Vagina (tissue), 2 donors: ENCODE measurements around the gene ADAMTS9. TPM values are rescaled to one million over a fixed set of nuclear protein-coding genes. Genes with fewer than 3 reads are reported as not detected.
A peak's percentile ranks its signal among the peaks of the same experiment; 100 is the strongest.

ENCODE experiments used
- DNase-seq, 2 donors: peaks; one replicate each; pipeline ENCODE4 v3.0.0-alpha.2; 2017; ENCODE audit errors: extremely low spot score in 2 of 2
- H3K27ac ChIP-seq: fragments of 200-600 bp; sonication (generic); one replicate; pipeline ENCODE4 v1.5.1; 2019
- H3K27me3 ChIP-seq: fragments of 200-600 bp; sonication (generic); one replicate; pipeline ENCODE4 v1.5.1; 2019
- H3K36me3 ChIP-seq, 2 donors: fragments of 200-600 bp; sonication (generic); one replicate each; pipeline ENCODE4 v1.5.1; 2017 to 2019
- H3K4me1 ChIP-seq: fragments of 200-600 bp; sonication (generic); one replicate; pipeline ENCODE4 v1.5.1; 2019
- H3K4me3 ChIP-seq, 2 donors: fragments of 200-600 bp; sonication (generic); 1 replicate in 1 of 2; 2 replicates in 1 of 2; pipeline ENCODE4 v1.5.1; 2016 to 2019
- H3K9me3 ChIP-seq: fragments of 200-600 bp; sonication (generic); one replicate; pipeline ENCODE4 v1.5.1; 2019
- POLR2A ChIP-seq, 2 donors: fragments of 450-650 bp; IDR thresholded peaks; one replicate each; pipeline ENCODE4 v1.6.1; 2017; ENCODE audit warnings: antibody characterized with exemption in 2 of 2, mild to moderate bottlenecking in 2 of 2, moderate library complexity in 2 of 2
- POLR2AphosphoS5 ChIP-seq, 2 donors: sonication (generic); formaldehyde crosslinking; IDR thresholded peaks; one replicate each; pipeline ENCODE4 v1.9.0; 2017; ENCODE audit warnings: antibody characterized with exemption in 2 of 2, mild to moderate bottlenecking in 2 of 2, low read depth in 1 of 2; ENCODE audit not compliant: insufficient read depth in 1 of 2
- intact Hi-C: fragments of 100-400 bp; cut with DNase I; formaldehyde crosslinking; loops from one replicate; pipeline ENCODE4 v1.15.1; 2023
- total RNA-seq: library from RNA; depleted of rRNA; stranded (reverse); fragments of >200 nt; gene quantifications from one replicate; pipeline ENCODE4 v1.2.3, GENCODE V29; 2016
- TF ChIP-seq, protein P1 (sequence below), 3 experiments: fragments of 450-650 bp in 2 of 3; fragments of 200-600 bp in 1 of 3; sonication (generic) in 1 of 3; IDR thresholded peaks; one replicate each; pipeline ENCODE4 v1.5.1; 2017 to 2019; ENCODE audit warnings: antibody characterized with exemption in 3 of 3, mild to moderate bottlenecking in 2 of 3, moderate library complexity in 2 of 3

Gene ADAMTS9
- total RNA-seq, 1 donor from 2014 or later: 118 TPM

GRCh38 chr3:64595253-64595694 is 92.5 kb downstream of the ADAMTS9 start:
- peak in 1 of 2 donors; percentile 64 for TF ChIP-seq POLR2AphosphoS5 (IDR thresholded peaks at IDR 0.05; ENCODE audit: insufficient read depth in 1 of 2, low read depth in 1 of 2)
- no peak for TF ChIP-seq POLR2A (IDR thresholded peaks at IDR 0.05)
- TF ChIP-seq, protein P1, sequence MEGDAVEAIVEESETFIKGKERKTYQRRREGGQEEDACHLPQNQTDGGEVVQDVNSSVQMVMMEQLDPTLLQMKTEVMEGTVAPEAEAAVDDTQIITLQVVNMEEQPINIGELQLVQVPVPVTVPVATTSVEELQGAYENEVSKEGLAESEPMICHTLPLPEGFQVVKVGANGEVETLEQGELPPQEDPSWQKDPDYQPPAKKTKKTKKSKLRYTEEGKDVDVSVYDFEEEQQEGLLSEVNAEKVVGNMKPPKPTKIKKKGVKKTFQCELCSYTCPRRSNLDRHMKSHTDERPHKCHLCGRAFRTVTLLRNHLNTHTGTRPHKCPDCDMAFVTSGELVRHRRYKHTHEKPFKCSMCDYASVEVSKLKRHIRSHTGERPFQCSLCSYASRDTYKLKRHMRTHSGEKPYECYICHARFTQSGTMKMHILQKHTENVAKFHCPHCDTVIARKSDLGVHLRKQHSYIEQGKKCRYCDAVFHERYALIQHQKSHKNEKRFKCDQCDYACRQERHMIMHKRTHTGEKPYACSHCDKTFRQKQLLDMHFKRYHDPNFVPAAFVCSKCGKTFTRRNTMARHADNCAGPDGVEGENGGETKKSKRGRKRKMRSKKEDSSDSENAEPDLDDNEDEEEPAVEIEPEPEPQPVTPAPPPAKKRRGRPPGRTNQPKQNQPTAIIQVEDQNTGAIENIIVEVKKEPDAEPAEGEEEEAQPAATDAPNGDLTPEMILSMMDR (IDR thresholded peaks at IDR 0.05): no peak
- no peaks in the 10 kb centered on the region for H3K9me3 ChIP-seq
- intact Hi-C loops: no loop called here
- no peaks in the 10 kb centered on the region for H3K27me3 ChIP-seq
- no peak overlapping the region for H3K4me3 ChIP-seq
- H3K27ac ChIP-seq: no peak overlapping the region
- peaks cover 0 to 4% of the 10 kb centered on the region in 2 donors for H3K36me3 ChIP-seq
- no peak for DNase-seq
- H3K4me1 ChIP-seq: no peaks in the 10 kb centered on the region

- Histone ChIP-seq H3K4me1 (no peaks in the 10 kb centered on the region), H3K36me3 (peaks cover 0 to 4% of the 10 kb centered on the region in 2 donors), H3K27ac (no peak overlapping the region), H3K27me3 (no peaks in the 10 kb centered on the region), H3K9me3 (no peaks in the 10 kb centered on the region), H3K4me3 (no peak overlapping the region)
- intact Hi-C loops: no loop called here
- no peak for DNase-seq
- TF ChIP-seq, protein P1 (IDR thresholded peaks at IDR 0.05): no peak
- no peak for TF ChIP-seq POLR2A (IDR thresholded peaks at IDR 0.05)
- no peak for TF ChIP-seq POLR2AphosphoS5 (IDR thresholded peaks at IDR 0.05; ENCODE audit: insufficient read depth in 1 of 2, low read depth in 1 of 2)
Measured at GRCh38 chr3:64594134-64594533, 93.7 kb downstream of the ADAMTS9 start.

- H3K4me3 ChIP-seq: no peak overlapping the region
- TF ChIP-seq POLR2AphosphoS5 (IDR thresholded peaks at IDR 0.05; ENCODE audit: insufficient read depth in 1 of 2, low read depth in 1 of 2): no peak
- TF ChIP-seq POLR2A (IDR thresholded peaks at IDR 0.05): no peak
- TF ChIP-seq, protein P1 (IDR thresholded peaks at IDR 0.05): no peak
- H3K9me3 ChIP-seq: no peaks in the 10 kb centered on the region
- no peaks in the 10 kb centered on the region for H3K27me3 ChIP-seq
- H3K4me1 ChIP-seq: no peaks in the 10 kb centered on the region
- H3K27ac ChIP-seq: no peak overlapping the region
- DNase-seq: no peak
- intact Hi-C loops: no loop called here
- H3K36me3 ChIP-seq: peaks cover 0 to 4% of the 10 kb centered on the region in 2 donors
Measured at GRCh38 chr3:64593350-64593749, 94.5 kb downstream of the ADAMTS9 start.

DNA sequence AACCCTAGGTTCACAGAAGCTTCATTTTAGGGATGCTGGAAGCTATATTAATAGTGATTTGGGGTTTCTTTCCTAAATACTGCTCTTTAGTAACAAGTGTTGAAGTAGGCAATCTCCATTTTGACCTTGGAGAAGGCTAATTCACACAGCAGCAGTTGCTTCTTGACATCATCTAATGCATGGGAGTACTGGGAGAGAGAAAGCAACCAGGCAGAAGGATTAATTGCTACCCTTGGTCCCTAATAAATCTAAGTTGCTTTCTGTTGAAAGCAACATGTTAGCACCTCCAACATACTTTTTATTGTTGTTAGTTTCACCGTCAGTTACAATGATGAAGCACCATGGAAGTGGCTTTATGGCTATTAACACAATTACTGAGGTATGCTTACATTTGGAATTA is 96.2 kb downstream of the ADAMTS9 start:
- no peaks in the 10 kb centered on the region for H3K4me1 ChIP-seq
- peaks cover 0 to 4% of the 10 kb centered on the region in 2 donors for H3K36me3 ChIP-seq
- no peak for TF ChIP-seq POLR2AphosphoS5 (IDR thresholded peaks at IDR 0.05; ENCODE audit: insufficient read depth in 1 of 2, low read depth in 1 of 2)
- TF ChIP-seq, protein P1 (IDR thresholded peaks at IDR 0.05): no peak
- no peak for TF ChIP-seq POLR2A (IDR thresholded peaks at IDR 0.05)
- no peak overlapping the region for H3K4me3 ChIP-seq
- intact Hi-C loops: no loop called here
- no peaks in the 10 kb centered on the region for H3K27me3 ChIP-seq
- no peaks in the 10 kb centered on the region for H3K9me3 ChIP-seq
- no peak for DNase-seq
- no peak overlapping the region for H3K27ac ChIP-seq

DNA sequence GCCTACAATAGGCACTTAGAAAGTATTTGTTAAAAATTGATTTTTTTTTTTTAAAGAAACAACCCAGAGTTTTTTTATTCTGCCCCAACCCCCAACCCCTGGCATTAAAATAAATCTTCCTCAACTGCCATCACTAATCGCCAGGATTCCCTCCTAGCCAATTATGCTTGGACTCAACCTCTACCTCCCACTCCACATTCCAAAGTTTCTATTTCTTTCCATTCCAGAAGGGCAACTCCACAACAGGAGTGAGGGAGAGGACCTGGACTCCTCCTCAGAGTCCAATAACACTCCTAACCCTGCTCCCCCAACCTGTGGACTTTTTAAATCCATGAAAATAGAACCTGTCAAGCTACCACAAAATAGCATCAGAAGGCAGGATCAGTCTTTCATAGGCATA is 99.4 kb downstream of the ADAMTS9 start:
- no peak overlapping the region for H3K27ac ChIP-seq
- no peaks in the 10 kb centered on the region for H3K36me3 ChIP-seq
- TF ChIP-seq POLR2AphosphoS5 (IDR thresholded peaks at IDR 0.05; ENCODE audit: insufficient read depth in 1 of 2, low read depth in 1 of 2) (no peak), POLR2A (IDR thresholded peaks at IDR 0.05) (no peak)
- TF ChIP-seq, protein P1 (IDR thresholded peaks at IDR 0.05): no peak
- DNase-seq: no peak
- H3K4me3 ChIP-seq: no peak overlapping the region
- no peaks in the 10 kb centered on the region for H3K9me3 ChIP-seq
- H3K4me1 ChIP-seq: peaks cover 17% of the 10 kb centered on the region
- H3K27me3 ChIP-seq: no peaks in the 10 kb centered on the region
- intact Hi-C loops: no loop called here
